ENCODE measurements around the gene RAD23A. TPM values are rescaled to one million over a fixed set of nuclear protein-coding genes. Genes with fewer than 3 reads are reported as not detected.

RAD23A gene
- total RNA-seq, 1 donor from 2014 or later = 80.7 TPM

DNA sequence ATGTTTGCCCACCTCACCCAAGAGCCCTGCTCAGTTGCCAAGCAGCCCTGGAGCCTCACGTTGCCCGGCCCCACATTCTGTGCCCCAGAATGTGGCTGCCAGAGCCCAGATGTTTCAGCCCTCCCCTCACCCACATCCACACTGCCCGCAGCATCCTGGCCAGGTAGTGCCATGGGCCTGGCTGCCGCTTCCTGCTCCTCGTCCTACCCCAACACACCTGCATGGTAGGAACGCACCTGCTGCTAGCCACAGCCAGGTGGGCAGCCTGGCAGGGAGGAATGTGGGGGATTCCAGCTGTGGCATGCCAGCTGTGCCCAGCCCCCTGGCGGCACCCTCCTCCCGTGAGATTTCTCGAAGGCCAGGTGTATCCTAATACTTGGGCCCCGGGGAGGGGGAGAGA lies 42.1 kb downstream of the RAD23A start:
- Mint-ChIP-seq H3K4me3 (no peak overlapping the region), H3K4me1 (no peaks in the 10 kb centered on the region), H3K27me3 (ENCODE audit: low read depth) (peaks cover 49% of the 10 kb centered on the region), H3K36me3 (no peaks in the 10 kb centered on the region), H3K9me3 (no peaks in the 10 kb centered on the region), H3K27ac (no peak overlapping the region)
- TF ChIP-seq, protein P1, sequence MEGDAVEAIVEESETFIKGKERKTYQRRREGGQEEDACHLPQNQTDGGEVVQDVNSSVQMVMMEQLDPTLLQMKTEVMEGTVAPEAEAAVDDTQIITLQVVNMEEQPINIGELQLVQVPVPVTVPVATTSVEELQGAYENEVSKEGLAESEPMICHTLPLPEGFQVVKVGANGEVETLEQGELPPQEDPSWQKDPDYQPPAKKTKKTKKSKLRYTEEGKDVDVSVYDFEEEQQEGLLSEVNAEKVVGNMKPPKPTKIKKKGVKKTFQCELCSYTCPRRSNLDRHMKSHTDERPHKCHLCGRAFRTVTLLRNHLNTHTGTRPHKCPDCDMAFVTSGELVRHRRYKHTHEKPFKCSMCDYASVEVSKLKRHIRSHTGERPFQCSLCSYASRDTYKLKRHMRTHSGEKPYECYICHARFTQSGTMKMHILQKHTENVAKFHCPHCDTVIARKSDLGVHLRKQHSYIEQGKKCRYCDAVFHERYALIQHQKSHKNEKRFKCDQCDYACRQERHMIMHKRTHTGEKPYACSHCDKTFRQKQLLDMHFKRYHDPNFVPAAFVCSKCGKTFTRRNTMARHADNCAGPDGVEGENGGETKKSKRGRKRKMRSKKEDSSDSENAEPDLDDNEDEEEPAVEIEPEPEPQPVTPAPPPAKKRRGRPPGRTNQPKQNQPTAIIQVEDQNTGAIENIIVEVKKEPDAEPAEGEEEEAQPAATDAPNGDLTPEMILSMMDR (IDR thresholded peaks at IDR 0.05; ENCODE audit: unreplicated experiment) = no peak
- no peak for DNase-seq (ENCODE audit: low spot score in 2 of 2, unreplicated experiment in 2 of 2)

DNA sequence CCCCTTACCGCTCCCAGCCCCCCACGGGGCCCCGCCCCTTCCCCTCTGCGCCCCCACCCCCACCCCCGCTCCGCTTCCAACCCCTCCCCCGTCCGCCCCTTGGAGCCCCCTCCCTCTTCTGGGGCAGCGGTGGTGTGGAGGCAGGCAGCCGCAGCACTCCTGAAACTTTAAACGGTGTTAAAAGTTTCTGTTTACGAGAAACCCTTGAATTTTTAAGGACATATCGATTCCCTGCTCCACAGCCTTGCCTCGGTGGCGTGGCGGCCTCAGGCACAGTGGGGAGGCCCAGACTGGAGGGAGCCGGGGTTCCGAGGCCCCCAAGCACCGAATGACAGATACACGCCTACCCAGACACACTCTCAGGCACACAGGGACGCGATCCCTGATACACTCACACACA lies 44.8 kb downstream of the RAD23A start:
- H3K36me3 Mint-ChIP-seq = no peaks in the 10 kb centered on the region
- TF ChIP-seq, protein P1 (IDR thresholded peaks at IDR 0.05; ENCODE audit: unreplicated experiment) = no peak
- H3K27ac Mint-ChIP-seq = peak overlapping the region; percentile 27
- peaks cover 6% of the 10 kb centered on the region for H3K4me1 Mint-ChIP-seq
- DNase-seq (ENCODE audit: low spot score in 2 of 2, unreplicated experiment in 2 of 2) = no peak
- H3K9me3 Mint-ChIP-seq = no peaks in the 10 kb centered on the region
- peaks cover 65% of the 10 kb centered on the region for H3K27me3 Mint-ChIP-seq (ENCODE audit: low read depth)
- no peak overlapping the region for H3K4me3 Mint-ChIP-seq

DNA sequence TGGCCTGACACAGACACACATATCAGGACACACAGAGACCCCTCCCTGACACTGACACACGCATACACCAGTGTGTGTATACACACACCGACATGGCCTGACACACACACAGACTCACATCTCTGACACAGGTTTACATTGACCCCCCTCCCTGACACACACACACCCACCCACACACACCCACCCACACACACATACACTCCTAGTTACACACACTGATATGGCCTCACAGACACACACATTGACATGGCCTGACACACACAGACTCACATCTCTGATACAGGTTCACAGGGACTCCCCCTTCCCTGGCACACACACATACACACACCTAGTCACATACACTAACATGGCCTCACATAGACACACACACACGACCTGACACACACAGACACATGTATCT lies 45.2 kb downstream of the RAD23A start:
- H3K27ac Mint-ChIP-seq = peak overlapping the region; percentile 27
- no peak overlapping the region for H3K4me3 Mint-ChIP-seq
- TF ChIP-seq, protein P1 (IDR thresholded peaks at IDR 0.05; ENCODE audit: unreplicated experiment) = no peak
- H3K36me3 Mint-ChIP-seq = no peaks in the 10 kb centered on the region
- no peak for DNase-seq (ENCODE audit: low spot score in 2 of 2, unreplicated experiment in 2 of 2)
- peaks cover 6% of the 10 kb centered on the region for H3K4me1 Mint-ChIP-seq
- H3K27me3 Mint-ChIP-seq (ENCODE audit: low read depth) = peaks cover 61% of the 10 kb centered on the region
- H3K9me3 Mint-ChIP-seq = no peaks in the 10 kb centered on the region

- Mint-ChIP-seq H3K36me3 (no peaks in the 10 kb centered on the region), H3K27ac (no peak overlapping the region), H3K4me3 (no peak overlapping the region), H3K9me3 (no peaks in the 10 kb centered on the region), H3K4me1 (peaks cover 7% of the 10 kb centered on the region), H3K27me3 (ENCODE audit: low read depth) (peaks cover 63% of the 10 kb centered on the region)
- no peak for DNase-seq (ENCODE audit: low spot score in 2 of 2, unreplicated experiment in 2 of 2)
- TF ChIP-seq, protein P1 (IDR thresholded peaks at IDR 0.05; ENCODE audit: unreplicated experiment) = no peak
These were observed 45.6 kb downstream of the RAD23A start for GRCh38 chr19:12991296-12991695.

DNA sequence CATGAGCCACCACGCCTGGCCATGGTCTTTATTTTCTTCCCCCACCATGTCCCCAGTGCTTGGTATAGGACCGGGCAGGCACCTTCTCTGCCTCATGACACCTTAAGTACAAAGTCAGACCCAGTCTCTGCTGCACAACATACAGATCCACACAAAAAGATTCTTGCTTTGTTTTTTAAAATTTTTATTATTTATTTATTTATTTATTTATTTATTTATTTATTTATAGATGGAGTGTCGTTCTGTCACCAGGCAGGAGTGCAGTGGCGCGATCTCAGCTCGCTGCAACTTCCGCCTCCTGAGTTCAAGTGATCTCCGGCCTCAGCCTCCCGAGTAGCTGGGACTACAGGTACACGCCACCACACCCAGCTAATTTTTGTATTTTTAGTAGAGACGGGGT lies 47.1 kb downstream of the RAD23A start:
- H3K27me3 Mint-ChIP-seq (ENCODE audit: low read depth) = peaks cover 63% of the 10 kb centered on the region
- H3K4me1 Mint-ChIP-seq = peaks cover 12% of the 10 kb centered on the region

More for the DNA sequence above, 47.1 kb downstream of the RAD23A start:
- Mint-ChIP-seq H3K27ac (no peak overlapping the region), H3K9me3 (no peaks in the 10 kb centered on the region), H3K4me3 (no peak overlapping the region), H3K36me3 (no peaks in the 10 kb centered on the region)
- TF ChIP-seq, protein P1 (IDR thresholded peaks at IDR 0.05; ENCODE audit: unreplicated experiment) = no peak
- no peak for DNase-seq (ENCODE audit: low spot score in 2 of 2, unreplicated experiment in 2 of 2)

All from mesothelial cell of epicardium (in vitro differentiated cells).